Stimulated activated effector memory CD8-positive, alpha-beta T cell treated with anti-CD3 and anti-CD28 coated beads, Interleukin-12 subunit alpha, Interleukin-12 subunit beta, amount 100 ng/mL, for 72 hours (primary cell): ENCODE results near the gene EN2.

ENCODE experiments used
- ATAC-seq: fragments of 150-1000 bp; cut with Tn5 transposase; 2 replicates; pipeline ENCODE4 v1.10.0; 2021
- DNase-seq, 2 donors: peaks; one replicate each; pipeline ENCODE4 v3.0.0; 2021 to 2022; ENCODE audit warnings: low spot score in 2 of 2
- H3K27ac Mint-ChIP-seq: one replicate; pipeline ENCODE4 v1.8.0; 2022; ENCODE audit warnings: mild to moderate bottlenecking, mixed read lengths
- H3K36me3 Mint-ChIP-seq: one replicate; pipeline ENCODE4 v1.8.0; 2022; ENCODE audit warnings: mild to moderate bottlenecking, mixed read lengths
- H3K4me1 Mint-ChIP-seq: one replicate; pipeline ENCODE4 v1.8.0; 2022; ENCODE audit warnings: mixed read lengths
- H3K4me3 Mint-ChIP-seq: one replicate; pipeline ENCODE4 v1.8.0; 2022; ENCODE audit warnings: mild to moderate bottlenecking, mixed read lengths
- H3K9me3 Mint-ChIP-seq: one replicate; pipeline ENCODE4 v1.8.0; 2022; ENCODE audit warnings: mixed read lengths

Gene EN2

GRCh38 chr7:155493744-155494538, 36.0 kb downstream of the EN2 start:
- no peak for DNase-seq
- Mint-ChIP-seq H3K4me3 (no peak overlapping the region), H3K9me3 (peaks cover 3% of the 10 kb centered on the region), H3K36me3 (no peaks in the 10 kb centered on the region), H3K4me1 (peaks cover 26% of the 10 kb centered on the region), H3K27ac (no peak overlapping the region)
- ATAC-seq: no peak

DNA sequence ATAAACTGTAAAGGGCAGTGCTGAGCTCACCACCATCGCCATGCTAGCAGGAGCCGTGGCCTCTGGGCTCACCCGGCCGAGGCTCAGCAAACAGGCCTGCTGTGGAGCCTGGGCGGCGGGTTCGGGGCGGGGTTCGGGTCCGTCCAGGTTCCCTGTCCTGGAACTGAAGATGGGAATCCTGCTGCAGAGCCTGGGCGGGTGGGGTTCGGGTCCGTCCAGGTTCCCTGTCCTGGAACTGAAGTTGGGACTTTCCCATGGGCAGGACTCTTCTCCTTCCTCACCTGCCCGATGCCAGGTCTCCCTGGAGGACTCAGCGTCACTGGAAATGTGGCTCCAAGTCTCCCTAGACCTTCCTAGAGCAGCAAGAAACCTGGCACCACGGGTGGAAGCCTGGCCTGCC, 36.6 kb downstream of the EN2 start:
- peaks cover 3% of the 10 kb centered on the region for H3K9me3 Mint-ChIP-seq
- no peak for DNase-seq
- H3K4me1 Mint-ChIP-seq: peaks cover 20% of the 10 kb centered on the region
- H3K4me3 Mint-ChIP-seq: no peak overlapping the region
- H3K27ac Mint-ChIP-seq: no peak overlapping the region
- no peaks in the 10 kb centered on the region for H3K36me3 Mint-ChIP-seq
- no peak for ATAC-seq

- Mint-ChIP-seq H3K36me3 (no peaks in the 10 kb centered on the region), H3K4me3 (no peak overlapping the region), H3K9me3 (peaks cover 3% of the 10 kb centered on the region), H3K27ac (no peak overlapping the region), H3K4me1 (peaks cover 15% of the 10 kb centered on the region)
- ATAC-seq: no peak
- no peak for DNase-seq
These were observed 37.7 kb downstream of the EN2 start for GRCh38 chr7:155495440-155496248.

- H3K4me1 Mint-ChIP-seq: peaks cover 7% of the 10 kb centered on the region
- no peak overlapping the region for H3K4me3 Mint-ChIP-seq
- DNase-seq (no peak), ATAC-seq (no peak)
- no peaks in the 10 kb centered on the region for H3K36me3 Mint-ChIP-seq
- no peak overlapping the region for H3K27ac Mint-ChIP-seq
- H3K9me3 Mint-ChIP-seq: no peaks in the 10 kb centered on the region
These were observed 38.5 kb downstream of the EN2 start for GRCh38 chr7:155496267-155497005.

DNA sequence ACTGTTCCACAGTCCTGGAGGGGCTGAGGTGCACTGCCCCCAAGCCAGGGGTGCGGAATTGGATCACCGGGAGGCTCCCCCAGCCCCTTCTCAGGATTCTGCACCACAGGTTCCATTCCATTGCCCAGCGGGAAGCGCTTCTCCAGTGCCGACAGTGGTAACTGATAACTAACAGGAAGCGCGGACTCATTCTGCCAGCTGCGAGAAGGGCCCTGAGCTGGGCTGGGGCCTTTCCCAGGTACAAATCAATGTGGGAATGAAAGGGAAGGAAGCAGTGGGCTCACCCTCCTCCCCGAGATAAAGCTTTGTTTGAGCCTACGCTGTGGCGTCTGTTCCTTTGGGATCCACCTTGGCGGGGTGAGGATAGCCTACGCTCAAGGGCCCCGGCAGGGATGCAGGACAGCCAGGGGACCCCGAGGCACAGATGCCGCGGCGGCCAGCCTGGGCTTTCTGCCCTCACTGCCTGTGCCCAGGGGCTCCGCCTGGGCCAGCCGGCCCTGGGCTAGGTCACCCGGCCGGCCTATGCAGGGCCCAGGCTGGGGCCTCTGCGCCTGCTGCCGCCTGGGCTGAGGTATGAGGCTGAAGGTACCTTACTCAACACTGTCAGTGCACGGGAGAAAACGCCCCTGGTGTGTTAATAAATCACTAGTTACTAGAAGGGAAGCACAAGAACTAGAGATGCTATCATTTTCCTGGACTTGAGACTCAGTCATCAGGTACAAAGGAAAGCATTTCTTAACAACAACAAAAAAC, 39.4 kb downstream of the EN2 start:
- Mint-ChIP-seq H3K9me3 (no peaks in the 10 kb centered on the region), H3K4me3 (no peak overlapping the region), H3K27ac (no peak overlapping the region), H3K4me1 (no peaks in the 10 kb centered on the region), H3K36me3 (no peaks in the 10 kb centered on the region)
- ATAC-seq: no peak
- DNase-seq: no peak

GRCh38 chr7:155505422-155505793, 47.5 kb downstream of the EN2 start:
- Mint-ChIP-seq H3K27ac (no peak overlapping the region), H3K9me3 (no peaks in the 10 kb centered on the region), H3K36me3 (peaks cover 9% of the 10 kb centered on the region), H3K4me1 (peaks cover 11% of the 10 kb centered on the region), H3K4me3 (no peak overlapping the region)
- DNase-seq (no peak), ATAC-seq (no peak)

DNA sequence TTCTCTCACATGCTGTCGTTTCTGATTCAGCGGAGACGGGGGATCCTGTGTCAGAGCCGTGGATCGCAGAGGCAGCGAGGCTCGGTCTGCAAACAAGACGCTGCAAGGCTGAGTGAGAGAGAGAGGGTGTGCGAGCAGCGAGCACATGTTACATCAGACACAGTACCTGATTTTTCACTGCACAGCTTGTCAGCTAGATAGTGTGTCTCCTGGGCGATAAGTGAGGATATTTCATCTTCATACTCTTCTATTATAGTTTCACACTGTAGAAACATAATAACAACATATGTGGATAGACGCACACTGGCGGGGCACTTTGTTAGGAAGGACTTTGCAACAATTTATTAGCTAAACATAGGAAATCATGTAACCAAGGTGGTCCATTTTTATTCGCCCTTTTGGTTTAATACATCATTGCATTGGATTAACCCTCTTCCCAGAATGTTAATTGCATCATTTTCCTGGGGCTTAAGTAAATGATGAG, 49.0 kb downstream of the EN2 start:
- Mint-ChIP-seq H3K4me3 (no peak overlapping the region), H3K4me1 (peaks cover 11% of the 10 kb centered on the region), H3K27ac (no peak overlapping the region), H3K36me3 (peaks cover 9% of the 10 kb centered on the region), H3K9me3 (no peaks in the 10 kb centered on the region)
- ATAC-seq (no peak), DNase-seq (no peak)

GRCh38 chr7:155507576-155507975, 49.6 kb downstream of the EN2 start:
- Mint-ChIP-seq H3K9me3 (no peaks in the 10 kb centered on the region), H3K4me3 (no peak overlapping the region), H3K4me1 (peaks cover 11% of the 10 kb centered on the region), H3K27ac (no peak overlapping the region), H3K36me3 (peaks cover 9% of the 10 kb centered on the region)
- no peak for ATAC-seq
- no peak for DNase-seq

GRCh38 chr7:155508376-155509358, 50.7 kb downstream of the EN2 start:
- Mint-ChIP-seq H3K36me3 (peaks cover 9% of the 10 kb centered on the region), H3K9me3 (no peaks in the 10 kb centered on the region), H3K4me1 (peaks cover 11% of the 10 kb centered on the region), H3K4me3 (peak overlapping the region; percentile 11), H3K27ac (no peak overlapping the region)
- no peak for DNase-seq
- ATAC-seq: no peak

- DNase-seq: no peak
- no peak for ATAC-seq
- peaks cover 11% of the 10 kb centered on the region for H3K4me1 Mint-ChIP-seq
- H3K27ac Mint-ChIP-seq: no peak overlapping the region
- peak overlapping the region; percentile 11 for H3K4me3 Mint-ChIP-seq
- peaks cover 9% of the 10 kb centered on the region for H3K36me3 Mint-ChIP-seq
- H3K9me3 Mint-ChIP-seq: no peaks in the 10 kb centered on the region
These were observed 51.4 kb downstream of the EN2 start for GRCh38 chr7:155509359-155509724.

DNA sequence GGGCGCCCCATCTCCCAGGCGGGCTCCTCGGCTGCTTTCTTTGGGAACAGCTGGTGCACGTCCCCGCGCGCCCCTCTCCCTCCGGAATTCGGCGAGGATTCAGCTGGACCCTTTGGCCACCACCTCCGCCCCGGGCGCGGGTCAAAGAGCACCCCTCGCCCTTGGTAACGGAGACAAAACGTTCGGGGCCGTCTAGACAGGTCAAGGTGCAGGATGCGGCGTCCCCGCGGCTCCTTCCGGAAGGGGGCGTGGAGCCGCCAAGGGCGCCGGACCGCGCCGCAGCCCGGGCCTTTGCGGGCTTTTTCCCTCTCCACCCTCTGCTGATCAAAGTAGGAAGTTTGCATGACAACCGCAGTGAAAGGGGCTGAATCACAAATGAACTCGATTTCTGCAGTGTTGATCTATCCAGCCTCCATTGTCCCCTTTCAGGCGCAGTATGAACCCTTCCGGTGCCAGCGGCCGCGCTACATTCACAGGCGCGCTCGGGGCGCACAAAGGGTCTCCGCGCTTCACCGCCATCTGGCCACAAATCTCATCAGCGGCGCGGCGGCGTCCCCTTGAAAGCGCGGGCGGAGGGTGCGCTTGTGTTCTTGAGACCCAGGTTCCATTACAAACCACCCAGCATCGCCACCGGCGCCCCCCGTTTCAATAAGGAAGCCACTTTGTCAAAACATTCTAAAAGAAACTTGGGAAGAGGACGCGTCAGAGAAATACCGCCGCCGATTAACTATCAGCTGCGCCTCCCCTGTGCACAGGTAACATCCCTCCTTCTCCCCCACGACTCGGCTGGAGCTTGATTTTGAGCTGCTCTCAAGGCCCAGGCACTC, 52.0 kb downstream of the EN2 start:
- Mint-ChIP-seq H3K36me3 (peaks cover 9% of the 10 kb centered on the region), H3K27ac (no peak overlapping the region), H3K9me3 (no peaks in the 10 kb centered on the region), H3K4me3 (peak overlapping the region; percentile 11), H3K4me1 (peaks cover 11% of the 10 kb centered on the region)
- ATAC-seq (no peak), DNase-seq (no peak)

GRCh38 chr7:155510975-155511701, 53.2 kb downstream of the EN2 start:
- ATAC-seq (no peak), DNase-seq (no peak)
- H3K27ac Mint-ChIP-seq: no peak overlapping the region
- peaks cover 11% of the 10 kb centered on the region for H3K4me1 Mint-ChIP-seq
- H3K36me3 Mint-ChIP-seq: peaks cover 9% of the 10 kb centered on the region
- H3K4me3 Mint-ChIP-seq: no peak overlapping the region
- H3K9me3 Mint-ChIP-seq: no peaks in the 10 kb centered on the region

GRCh38 chr7:155511702-155511996, 53.7 kb downstream of the EN2 start:
- peaks cover 11% of the 10 kb centered on the region for H3K4me1 Mint-ChIP-seq
- no peak for ATAC-seq
- H3K36me3 Mint-ChIP-seq: peaks cover 9% of the 10 kb centered on the region
- H3K4me3 Mint-ChIP-seq: no peak overlapping the region
- no peak overlapping the region for H3K27ac Mint-ChIP-seq
- DNase-seq: no peak
- no peaks in the 10 kb centered on the region for H3K9me3 Mint-ChIP-seq
